GM19238 (cell line): Measurements from ENCODE around the gene GOLGA8J.
"Not testable (repeated sequence)": the region's sequence is repeated elsewhere in the genome, so short reads cannot be mapped to it uniquely, and the experiment has no call there.

Source experiments
- DNase-seq: peaks from one replicate; pipeline ENCODE4 v3.0.0; 2011; ENCODE audit warnings: low spot score; ENCODE audit not compliant: insufficient read length

Gene GOLGA8J

GRCh38 chr15:30072630-30073029 lies 10.1 kb upstream of the GOLGA8J start:
- no peak for DNase-seq

- DNase-seq = no peak
Measured at GRCh38 chr15:30073915-30074314, 8.8 kb upstream of the GOLGA8J start.

- DNase-seq = not testable (repeated sequence)
Measured at GRCh38 chr15:30080816-30081215, 1.9 kb upstream of the GOLGA8J start.

GRCh38 chr15:30097827-30098226 lies 15.1 kb downstream of the GOLGA8J start:
- not testable (repeated sequence) for DNase-seq

GRCh38 chr15:30102890-30103289 lies 20.1 kb downstream of the GOLGA8J start:
- DNase-seq = not testable (repeated sequence)

GRCh38 chr15:30103941-30104507 lies 21.3 kb downstream of the GOLGA8J start:
- DNase-seq = not testable (repeated sequence)

- not testable (repeated sequence) for DNase-seq
Measured at GRCh38 chr15:30110591-30110990, 27.8 kb downstream of the GOLGA8J start.

GRCh38 chr15:30130066-30130465 lies 47.3 kb downstream of the GOLGA8J start:
- DNase-seq = not testable (repeated sequence)

- not testable (repeated sequence) for DNase-seq
Measured at GRCh38 chr15:30134751-30135150, 52.0 kb downstream of the GOLGA8J start, which contains the start of gene GOLGA8T. GOLGA8T (plus strand) TSS chr15:30135051; CDS start chr15:30135149, 98 bp downstream.
